Measurements from ENCODE around the gene IFT57.

GRCh38 chr3:108251265-108251664 lies 29.0 kb upstream of the IFT57 start:
- TF ChIP-seq FOXM1 (IDR thresholded peaks at IDR 0.05; ENCODE audit: borderline replicate concordance, low read depth) (no peak), EP300 (IDR thresholded peaks at IDR 0.05; ENCODE audit: borderline replicate concordance) (no peak), MAX (IDR thresholded peaks at IDR 0.05) (no peak), USF1 (IDR thresholded peaks at IDR 0.05) (no peak), CEBPB (IDR thresholded peaks at IDR 0.05) (no peak), REST (IDR thresholded peaks at IDR 0.05; ENCODE audit: low read depth) (no peak), TAF1 (IDR thresholded peaks at IDR 0.05; ENCODE audit: low read depth) (no peak), EGR1 (IDR thresholded peaks at IDR 0.05) (no peak), CREB1 (IDR thresholded peaks at IDR 0.05; ENCODE audit: low read depth) (no peak)

All from Ishikawa (cell line).